ENCODE data around the gene RELA.
"Not testable (repeated sequence)": the region's sequence is repeated elsewhere in the genome, so short reads cannot be mapped to it uniquely, and the experiment has no call there.

The RELA gene

DNA sequence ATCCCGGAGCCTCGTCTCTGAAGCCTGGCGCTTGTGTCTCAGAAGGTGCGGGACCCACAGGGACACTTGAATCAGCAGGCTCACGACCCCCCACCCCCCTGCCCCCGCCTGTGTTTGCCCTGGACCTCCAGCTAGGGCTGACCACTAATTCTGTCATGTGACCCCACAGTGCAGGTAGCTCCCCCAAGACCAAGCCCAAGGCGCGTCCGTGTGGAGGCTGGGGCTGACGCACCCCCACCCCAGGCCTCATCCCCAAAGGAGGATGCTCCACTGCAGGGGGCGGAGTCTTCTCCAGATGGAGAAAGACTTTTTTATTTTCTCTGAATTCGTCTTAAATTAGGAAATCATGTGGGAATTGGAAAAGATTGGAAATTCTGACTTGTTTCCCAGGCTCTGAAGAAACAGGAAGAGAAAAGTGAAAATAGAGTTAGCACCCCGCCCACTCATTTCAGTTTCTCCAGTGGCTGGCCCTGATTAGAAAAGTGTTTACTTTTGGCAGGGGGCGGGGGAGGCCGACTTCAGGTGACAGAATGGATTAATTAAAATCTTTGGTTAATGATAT is 1.0 kb upstream of the RELA start:
- no peak for DNase-seq

- no peak for DNase-seq
Measured at GRCh38 chr11:65662247-65662798, 393 bp downstream of the RELA start.

DNA sequence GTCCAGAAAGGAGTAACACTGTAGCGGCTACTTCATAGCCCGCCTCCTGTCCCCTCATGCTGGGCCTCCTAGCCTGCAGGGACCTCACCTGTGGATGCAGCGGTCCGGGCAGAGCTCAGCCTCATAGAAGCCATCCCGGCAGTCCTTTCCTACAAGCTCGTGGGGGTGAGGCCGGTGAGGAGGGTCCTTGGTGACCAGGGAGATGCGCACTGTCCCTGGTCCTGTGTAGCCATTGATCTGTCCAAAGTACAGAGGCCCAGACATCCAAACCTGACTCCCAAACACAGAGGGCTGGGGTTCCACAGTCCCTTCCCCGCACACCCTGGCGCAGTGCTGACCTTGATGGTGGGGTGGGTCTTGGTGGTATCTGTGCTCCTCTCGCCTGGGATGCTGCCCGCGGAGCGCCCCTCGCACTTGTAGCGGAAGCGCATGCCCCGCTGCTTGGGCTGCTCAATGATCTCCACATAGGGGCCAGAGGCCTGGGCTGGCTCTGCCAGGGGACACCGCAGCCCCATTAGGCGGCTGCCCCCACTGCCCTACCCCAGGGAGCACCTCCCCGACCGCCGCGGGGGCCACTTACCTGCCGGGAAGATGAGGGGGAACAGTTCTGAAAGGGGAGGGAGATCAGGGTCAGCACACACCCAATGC is 993 bp downstream of the RELA start:
- DNase-seq = no peak

DNA sequence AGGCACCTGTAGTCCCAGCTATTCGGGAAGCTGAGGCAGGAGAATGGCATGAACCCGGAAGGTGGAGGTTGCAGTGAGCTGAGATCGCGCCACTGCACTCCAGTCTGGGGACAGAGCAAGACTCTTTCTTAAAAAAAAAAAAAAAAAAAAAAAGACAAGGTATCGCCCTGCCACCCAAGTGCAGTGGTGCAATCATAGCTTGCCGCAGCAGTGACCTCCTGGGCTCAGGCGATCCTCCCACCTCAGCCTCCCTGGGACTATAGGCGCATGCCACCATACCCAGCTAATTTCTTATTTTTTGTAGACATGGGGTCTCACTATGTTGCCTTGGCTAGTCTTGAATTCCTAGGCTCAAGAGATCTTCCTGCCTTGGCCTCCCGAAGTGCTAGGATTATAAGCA is 1.8 kb downstream of the RELA start:
- not testable (repeated sequence) for DNase-seq

DNA sequence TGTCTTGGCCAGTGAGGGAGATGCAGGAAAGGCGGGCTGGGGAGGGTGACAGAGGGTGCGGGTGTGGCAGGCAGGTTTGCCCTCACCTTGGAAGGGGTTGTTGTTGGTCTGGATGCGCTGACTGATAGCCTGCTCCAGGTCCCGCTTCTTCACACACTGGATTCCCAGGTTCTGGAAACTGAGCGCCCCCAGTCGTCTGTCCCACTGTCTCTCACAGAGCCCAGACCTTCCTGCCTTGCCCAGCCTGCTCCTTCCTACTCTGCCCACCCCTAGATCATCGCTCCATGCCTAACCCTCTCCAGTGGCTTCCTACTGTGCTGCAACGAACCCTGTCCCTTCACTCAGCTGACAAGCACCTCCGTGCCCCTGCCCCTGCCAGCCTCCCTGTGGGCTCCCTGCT is 2.7 kb downstream of the RELA start:
- DNase-seq = no peak

DNA sequence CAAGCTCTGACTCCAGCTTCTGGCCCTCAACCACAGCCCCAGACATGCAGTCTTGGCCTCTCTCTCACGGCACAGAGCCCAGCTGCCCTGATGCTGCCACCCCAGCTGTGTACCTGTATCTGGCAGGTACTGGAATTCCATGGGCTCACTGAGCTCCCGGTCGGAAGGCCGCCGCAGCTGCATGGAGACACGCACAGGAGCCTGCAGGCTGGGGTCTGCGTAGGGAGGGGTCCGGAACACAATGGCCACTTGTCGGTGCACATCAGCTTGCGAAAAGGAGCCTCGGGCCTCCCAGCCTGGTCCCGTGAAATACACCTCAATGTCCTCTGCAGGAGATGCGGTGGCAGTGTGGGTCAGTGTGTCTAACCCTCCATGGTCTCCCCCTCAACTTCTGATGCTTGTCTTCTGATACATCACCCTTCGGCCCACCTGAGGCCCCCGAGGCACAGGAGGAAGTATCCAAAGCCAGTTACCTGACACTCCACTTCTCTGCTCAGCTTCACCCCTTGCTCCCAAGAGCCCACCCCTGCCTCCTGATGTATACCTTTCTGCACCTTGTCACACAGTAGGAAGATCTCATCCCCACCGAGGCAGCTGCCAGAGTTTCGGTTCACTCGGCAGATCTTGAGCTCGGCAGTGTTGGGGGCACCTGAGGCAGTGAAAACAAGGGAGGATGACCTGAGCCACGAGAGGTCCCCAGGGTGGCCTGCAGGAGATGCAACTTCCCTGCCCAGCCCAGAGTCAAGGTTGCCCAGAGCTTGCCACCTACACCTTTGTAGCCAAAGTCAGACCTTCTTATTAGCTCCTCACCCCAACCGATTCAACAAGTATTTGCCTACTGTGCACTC is 4.3 kb downstream of the RELA start:
- DNase-seq = no peak

DNA sequence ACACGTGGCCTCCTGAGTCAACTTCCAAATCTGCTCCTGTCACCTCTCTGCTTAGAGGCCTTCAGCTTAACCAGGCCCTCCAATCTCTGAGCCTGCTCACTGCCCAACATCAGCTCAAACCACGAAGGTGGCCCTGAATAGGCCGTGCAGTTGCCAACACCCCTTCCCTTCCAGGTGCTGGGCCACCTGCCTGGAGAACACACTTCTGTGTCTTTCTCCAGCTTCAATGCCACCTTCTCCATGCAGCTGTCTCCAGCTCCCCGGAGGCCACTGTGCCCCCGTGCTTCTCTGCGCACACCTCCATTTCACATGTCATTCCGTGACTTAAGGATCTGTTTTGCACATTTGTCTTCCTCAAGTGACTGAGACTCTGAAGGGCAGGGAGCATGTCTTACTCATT is 5.3 kb downstream of the RELA start:
- no peak for DNase-seq

- no peak for DNase-seq
Measured at GRCh38 chr11:65655570-65656332, 7.0 kb downstream of the RELA start.

DNA sequence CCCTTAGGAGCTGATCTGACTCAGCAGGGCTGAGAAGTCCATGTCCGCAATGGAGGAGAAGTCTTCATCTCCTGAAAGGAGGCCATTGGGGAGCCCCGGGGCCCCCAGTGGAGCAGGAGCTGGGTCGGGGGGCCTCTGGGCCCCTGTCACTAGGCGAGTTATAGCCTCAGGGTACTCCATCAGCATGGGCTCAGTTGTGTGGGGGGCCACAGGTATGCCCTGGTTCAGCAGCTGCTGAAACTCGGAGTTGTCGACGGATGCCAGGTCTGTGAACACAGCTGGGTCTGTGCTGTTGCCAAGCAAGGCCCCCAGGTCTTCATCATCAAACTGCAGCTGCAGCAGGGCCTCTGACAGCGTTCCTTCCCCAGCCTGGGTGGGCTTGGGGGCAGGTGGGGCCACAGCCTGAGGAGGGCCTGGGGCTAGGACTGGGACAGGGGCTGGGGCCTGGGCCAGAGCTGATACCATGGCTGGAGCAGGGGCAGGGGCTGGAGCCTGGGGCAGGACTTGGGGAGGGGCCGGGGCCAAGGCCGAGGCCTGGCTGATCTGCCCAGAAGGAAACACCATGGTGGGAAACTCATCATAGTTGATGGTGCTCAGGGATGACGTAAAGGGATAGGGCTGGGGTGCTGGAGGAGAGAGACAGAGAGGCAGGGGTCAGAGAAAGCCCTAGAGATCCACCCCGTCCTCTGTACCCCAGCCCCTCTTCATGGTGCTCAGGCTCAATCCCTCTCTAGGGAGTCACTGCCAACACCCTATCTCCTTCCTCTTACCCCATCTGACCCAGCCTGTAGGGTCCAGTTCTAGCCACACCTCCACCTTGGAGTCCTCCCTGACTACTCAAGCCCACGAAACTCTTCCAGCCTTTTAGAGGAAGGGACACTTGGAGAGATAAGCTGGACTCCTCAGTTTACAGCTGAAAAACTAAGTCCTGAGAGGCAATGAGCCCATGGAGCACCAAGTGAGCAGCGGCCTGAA is 8.1 kb downstream of the RELA start:
- no peak for DNase-seq

DNA sequence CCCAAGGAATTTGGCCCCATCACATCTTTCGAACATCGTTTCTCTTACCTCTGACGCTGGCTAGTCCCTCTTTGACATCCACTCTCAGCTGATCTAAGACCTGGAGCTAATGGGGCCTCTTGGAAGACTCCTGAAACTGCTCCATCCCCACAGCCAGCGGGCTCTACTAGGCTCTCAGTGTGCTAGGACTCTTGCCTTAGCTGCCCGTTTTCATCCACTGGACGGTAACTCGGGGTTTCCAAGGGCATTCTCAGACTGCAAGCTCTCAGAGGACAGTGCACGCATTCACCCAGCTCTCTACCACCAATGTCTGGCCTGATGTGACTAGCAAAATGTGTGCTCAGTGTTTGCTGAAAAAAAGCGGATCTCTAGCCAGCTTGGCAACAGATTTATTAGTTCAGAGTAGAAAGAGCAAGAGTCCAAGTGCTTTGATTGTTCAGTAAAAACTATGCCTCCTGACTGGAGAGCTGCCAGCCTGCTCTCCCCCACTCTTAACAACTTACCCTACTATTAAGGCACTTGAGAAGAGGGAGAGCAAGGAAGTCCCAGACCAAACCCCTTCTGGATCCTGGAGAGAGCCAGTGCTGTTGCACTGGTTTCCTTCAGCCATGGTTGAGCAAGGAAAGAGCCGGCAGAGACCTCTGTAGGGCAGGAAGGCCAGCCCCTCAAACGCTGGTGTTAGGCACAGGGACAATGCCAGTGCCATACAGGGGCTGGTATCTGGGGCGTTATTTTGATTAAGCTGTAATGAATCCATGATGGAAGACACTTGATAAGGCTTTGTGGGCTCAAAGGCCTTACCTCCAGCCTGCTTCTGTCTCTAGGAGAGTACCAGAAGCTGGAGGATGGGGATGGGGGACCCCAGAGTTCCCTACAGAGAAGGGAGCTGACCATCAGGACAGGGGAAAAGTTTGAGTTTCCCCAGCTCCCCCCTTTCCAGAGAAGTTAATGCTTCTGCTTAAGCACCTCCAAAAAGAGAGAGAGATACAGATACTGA is 9.2 kb downstream of the RELA start:
- peak; percentile 76 for DNase-seq

- peak; percentile 78 for DNase-seq
Measured at GRCh38 chr11:65652511-65653228, 10.0 kb downstream of the RELA start.

GRCh38 chr11:65651589-65652510 is 10.9 kb downstream of the RELA start:
- DNase-seq = no peak

- no peak for DNase-seq
Measured at GRCh38 chr11:65651339-65651588, 11.5 kb downstream of the RELA start.

DNA sequence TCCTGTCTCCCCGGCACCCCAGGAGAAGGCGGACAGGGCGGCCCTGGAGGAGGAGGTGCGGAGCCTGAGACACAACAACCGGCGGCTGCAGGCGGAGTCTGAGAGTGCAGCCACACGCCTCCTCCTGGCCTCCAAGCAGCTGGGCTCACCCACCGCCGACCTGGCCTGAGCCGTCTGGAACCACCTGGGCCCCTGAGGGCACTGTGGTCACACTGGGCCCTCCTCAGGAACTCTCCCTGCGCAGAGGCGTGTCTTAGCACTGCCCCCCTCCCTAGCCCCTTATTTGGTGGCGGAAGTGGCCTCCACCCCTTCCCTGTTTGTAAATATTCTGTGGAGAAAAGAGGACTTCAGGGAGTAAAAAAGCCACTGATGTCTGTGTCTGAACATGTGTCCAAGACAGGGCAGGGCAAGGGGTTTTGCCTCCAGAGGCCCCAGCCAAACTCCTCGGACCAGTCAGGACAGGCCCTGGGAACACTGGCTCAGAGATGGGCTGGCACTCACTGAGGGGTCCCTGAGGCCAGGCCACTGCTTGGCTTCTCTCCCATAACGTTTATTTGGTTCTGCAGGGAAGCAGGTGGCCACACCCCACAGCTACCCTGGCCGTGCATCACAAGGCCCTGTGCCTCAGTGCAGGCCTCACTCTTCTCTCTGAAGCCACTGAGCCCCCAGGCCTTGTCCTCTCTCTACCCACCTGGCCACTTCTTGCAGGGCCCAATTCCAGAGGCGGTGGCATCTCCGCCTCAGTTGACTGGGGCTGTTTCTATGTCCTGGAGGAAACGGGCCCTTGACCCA is 12.0 kb downstream of the RELA start:
- no peak for DNase-seq

DNA sequence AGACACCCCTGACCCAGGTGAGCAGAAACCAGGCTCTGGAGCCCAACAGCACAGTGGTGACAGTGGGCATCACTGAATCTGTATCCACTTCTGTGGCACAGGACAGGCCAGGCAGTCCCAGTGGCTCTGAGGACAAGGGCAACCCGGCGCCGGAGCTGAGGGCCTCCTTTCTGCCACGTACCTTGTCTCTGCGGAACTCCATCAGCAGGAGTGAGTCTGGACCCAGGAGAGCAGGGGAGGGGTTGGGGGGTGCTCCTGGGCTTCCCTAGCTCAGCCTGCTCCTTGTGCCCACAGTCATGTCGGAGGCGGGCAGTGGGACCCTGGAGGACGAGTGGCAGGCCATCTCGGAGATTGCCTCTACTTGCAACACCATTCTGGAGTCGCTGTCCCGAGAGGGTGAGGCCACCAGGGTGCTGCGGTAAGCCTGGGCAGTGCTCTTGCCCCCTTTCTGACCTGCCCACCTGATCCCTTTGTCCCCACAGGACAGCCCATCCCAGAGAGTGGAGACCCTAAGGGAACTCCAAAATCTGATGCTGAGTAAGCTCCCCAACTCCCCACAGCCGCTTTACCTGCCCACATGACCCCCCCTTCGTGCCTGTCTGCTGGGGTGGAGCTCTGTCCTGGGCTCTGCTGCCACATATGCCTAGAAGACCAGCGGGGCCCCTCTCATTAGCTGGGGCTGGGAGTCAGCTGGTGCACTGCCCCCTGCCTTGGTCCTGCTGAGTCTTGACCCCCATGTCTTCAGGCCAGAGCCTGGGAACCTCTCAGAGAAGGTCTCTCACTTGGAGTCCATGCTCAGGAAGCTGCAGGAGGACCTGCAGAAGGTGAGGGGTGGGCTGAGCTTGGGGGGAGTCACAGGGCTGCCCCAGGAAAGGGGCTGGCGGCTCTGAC is 12.8 kb downstream of the RELA start:
- no peak for DNase-seq

- DNase-seq = no peak
Measured at GRCh38 chr11:65648997-65649493, 13.7 kb downstream of the RELA start.
